GM12878 (cell line): Measurements from ENCODE around the gene ALCAM. TPM values are rescaled to one million over a fixed set of nuclear protein-coding genes. Genes with fewer than 3 reads are reported as not detected.

Experiments
- ATF3 ChIP-seq: IDR thresholded peaks from 2 replicates; pipeline ENCODE4 v1.6.1; 2011; ENCODE audit warnings: low read depth, mild to moderate bottlenecking, low read length, moderate library complexity, borderline replicate concordance; ENCODE audit errors: extremely low read depth
- BCL11A ChIP-seq: IDR thresholded peaks from 2 replicates; pipeline ENCODE4 v1.6.1; 2011; ENCODE audit warnings: low read depth, low read length
- ETV6 ChIP-seq, 2 experiments: fragments of 450-650 bp in 1 of 2; IDR thresholded peaks in 1 of 2; conservative IDR thresholded peaks in 1 of 2; 2 replicates each; pipeline ENCODE4 v1.6.1; 2014; ENCODE audit warnings: antibody characterized with exemption in 1 of 2, borderline replicate concordance in 1 of 2, low read depth in 1 of 2, mild to moderate bottlenecking in 1 of 2, moderate library complexity in 1 of 2
- MAX ChIP-seq: IDR thresholded peaks from 2 replicates; pipeline ENCODE4 v1.6.1; 2012; ENCODE audit warnings: low read depth, low read length, improper control_type of control experiment
- MXI1 ChIP-seq: fragments of 150-350 bp; IDR thresholded peaks from 2 replicates; pipeline ENCODE4 v1.6.1; 2011; ENCODE audit warnings: low read depth, mild to moderate bottlenecking, inconsistent platforms, low read length, improper control_type of control experiment
- PRDM15 ChIP-seq: fragments of 450-650 bp; formaldehyde crosslinking; IDR thresholded peaks from 2 replicates; pipeline ENCODE4 v1.4.0; 2020; ENCODE audit warnings: mild to moderate bottlenecking, moderate library complexity
- RCOR1 ChIP-seq: conservative IDR thresholded peaks from 2 replicates; pipeline ENCODE4 v1.6.1; 2012; ENCODE audit warnings: low read depth, low read length, improper control_type of control experiment
- SREBF2 ChIP-seq: IDR thresholded peaks from 2 replicates; pipeline ENCODE4 v1.6.1; 2012; ENCODE audit warnings: mild to moderate bottlenecking, low read length
- TAF1 ChIP-seq: IDR thresholded peaks from 2 replicates; pipeline ENCODE4 v1.6.1; 2011; ENCODE audit warnings: mild to moderate bottlenecking, low read depth, low read length, borderline replicate concordance
- TBL1XR1 ChIP-seq: IDR thresholded peaks from 2 replicates; pipeline ENCODE4 v1.6.1; 2012; ENCODE audit warnings: low read depth, low read length, improper control_type of control experiment
- TCF7 ChIP-seq: IDR thresholded peaks from 2 replicates; pipeline ENCODE4 v1.6.1; 2014; ENCODE audit warnings: antibody characterized with exemption, borderline replicate concordance
- YY1 ChIP-seq: IDR thresholded peaks from 2 replicates; pipeline ENCODE4 v1.6.1; 2011; ENCODE audit warnings: low read depth, mild to moderate bottlenecking, low read length
- ZBTB4 ChIP-seq: fragments of 450-650 bp; formaldehyde crosslinking; IDR thresholded peaks from 2 replicates; pipeline ENCODE4 v1.4.0; 2022; ENCODE audit warnings: mild to moderate bottlenecking, moderate library complexity
- ZNF217 ChIP-seq: fragments of 450-650 bp; IDR thresholded peaks from 2 replicates; pipeline ENCODE4 v1.6.1; 2017; ENCODE audit warnings: antibody characterized with exemption, mild to moderate bottlenecking
- polyA plus RNA-seq, 11 experiments: library from polyadenylated mRNA; depleted of rRNA in 4 of 11; unstranded in 6 of 11; stranded (reverse) in 5 of 11; fragments of >200 nt; fragmentation: Nextera tagmentation in 4 of 11; fragmentation: Illumina TruSeq in 1 of 11; extraction: Ambion mirVana in 4 of 11; extraction: Trizol in 1 of 11; gene quantifications; 1 replicate in 1 of 11; 2 replicates in 10 of 11; pipeline versions ENCODE4 v1.2.1 to v1.2.3, GENCODE V29; 2011 to 2016; ENCODE audit warnings: inconsistent platforms in 2 of 11, missing spikeins in 2 of 11, low read depth in 1 of 11
- total RNA-seq, 4 experiments: library from RNA; depleted of rRNA in 3 of 4; stranded (reverse); fragments of >200 nt in 3 of 4; fragmentation: Illumina TruSeq in 1 of 4; extraction: Trizol in 1 of 4; gene quantifications; 2 replicates each; pipeline versions ENCODE4 v1.2.1 to v1.2.3, GENCODE V29; 2013 to 2021

The ALCAM gene
- total and polyA plus RNA-seq, 10 of the 15 experiments (the other 5 are each of a cell fraction or from before 2014, with no cell fraction given) = 12.2 to 54.2 (median 32.6) TPM

GRCh38 chr3:105465251-105465853 lies 98.6 kb downstream of the ALCAM start (continued):
- TF ChIP-seq TAF1 (no peak), YY1 (no peak), PRDM15 (no peak), RCOR1 (no peak), BCL11A (no peak), MAX (no peak), MXI1 (no peak), TCF7 (no peak), ZNF217 (no peak), TBL1XR1 (no peak), ATF3 (no peak), SREBF2 (no peak), ETV6 (conservative IDR thresholded peaks at IDR 0.05 in 1 of 2, IDR thresholded peaks at IDR 0.05 in 1 of 2; ENCODE audit: borderline replicate concordance in 1 of 2, low read depth in 1 of 2) (no peak), ZBTB4 (CRISPR knock-in tag) (no peak)
